H9 (cell line): ENCODE data around the gene MTA2. TPM values are rescaled to one million over a fixed set of nuclear protein-coding genes. Genes with fewer than 3 reads are reported as not detected.
A peak's percentile ranks its signal among the peaks of the same experiment; 100 is the strongest.

Experiments
- DNase-seq: peaks from one replicate; pipeline ENCODE4 v3.0.0-alpha.2; 2017
- H2AFZ ChIP-seq: one replicate; pipeline ENCODE4 v1.6.1; 2013; ENCODE audit warnings: mild to moderate bottlenecking, low read length, control low read depth, moderate library complexity
- H2AK5ac ChIP-seq: 2 replicates; pipeline ENCODE4 v1.6.1; 2013; ENCODE audit warnings: low read length, control low read depth, mixed read lengths; ENCODE audit not compliant: insufficient read length
- H2BK120ac ChIP-seq: one replicate; pipeline ENCODE4 v1.6.1; 2013; ENCODE audit warnings: low read depth, mild to moderate bottlenecking, low read length, control low read depth, inconsistent platforms; ENCODE audit not compliant: poor library complexity, severe bottlenecking
- H2BK12ac ChIP-seq: 2 replicates; pipeline ENCODE4 v1.6.1; 2013; ENCODE audit warnings: low read length, control low read depth, mixed read lengths, low read depth; ENCODE audit not compliant: insufficient read length
- H2BK15ac ChIP-seq: 2 replicates; pipeline ENCODE4 v1.6.1; 2013; ENCODE audit warnings: low read depth, low read length, control low read depth
- H2BK20ac ChIP-seq: one replicate; pipeline ENCODE4 v1.6.1; 2013; ENCODE audit warnings: low read depth, mild to moderate bottlenecking, low read length, control low read depth, inconsistent platforms; ENCODE audit not compliant: poor library complexity, severe bottlenecking
- H2BK5ac ChIP-seq: 2 replicates; pipeline ENCODE4 v1.6.1; 2013; ENCODE audit warnings: low read length, control low read depth, mixed read lengths; ENCODE audit not compliant: insufficient read length
- H3K14ac ChIP-seq: 2 replicates; pipeline ENCODE4 v1.6.1; 2013; ENCODE audit warnings: low read length, control low read depth; ENCODE audit not compliant: insufficient read depth
- H3K18ac ChIP-seq: 2 replicates; pipeline ENCODE4 v1.6.1; 2013; ENCODE audit warnings: low read depth, mild to moderate bottlenecking, mixed read lengths, low read length, control low read depth; ENCODE audit not compliant: insufficient read length
- H3K23ac ChIP-seq: 2 replicates; pipeline ENCODE4 v1.6.1; 2013; ENCODE audit warnings: low read length, control low read depth, mixed read lengths, low read depth; ENCODE audit not compliant: insufficient read length
- H3K23me2 ChIP-seq: 2 replicates; pipeline ENCODE4 v1.6.1; 2013; ENCODE audit warnings: low read depth, mild to moderate bottlenecking, mixed read lengths, low read length, control low read depth; ENCODE audit not compliant: insufficient read length, poor library complexity, severe bottlenecking
- H3K27ac ChIP-seq: 2 replicates; pipeline ENCODE4 v1.5.1; 2013; ENCODE audit warnings: low read length, control low read depth, mixed read lengths, low read depth; ENCODE audit not compliant: insufficient read length
- H3K27me3 ChIP-seq: 2 replicates; pipeline ENCODE4 v1.6.1; 2013; ENCODE audit warnings: low read length, control low read depth, inconsistent platforms; ENCODE audit not compliant: insufficient read depth
- H3K4ac ChIP-seq: 2 replicates; pipeline ENCODE4 v1.6.1; 2013; ENCODE audit warnings: low read depth, mild to moderate bottlenecking, control low read depth, inconsistent platforms, low read length, moderate library complexity
- H3K4me1 ChIP-seq: 2 replicates; pipeline ENCODE4 v1.6.1; 2013; ENCODE audit warnings: low read length, control low read depth, inconsistent platforms; ENCODE audit not compliant: insufficient read depth
- H3K4me2 ChIP-seq: 2 replicates; pipeline ENCODE4 v1.6.1; 2013; ENCODE audit warnings: low read length, control low read depth, mixed read lengths; ENCODE audit not compliant: insufficient read length, insufficient read depth
- H3K56ac ChIP-seq: 2 replicates; pipeline ENCODE4 v1.6.1; 2013; ENCODE audit warnings: low read depth, mild to moderate bottlenecking, mixed read lengths, low read length, control low read depth; ENCODE audit not compliant: insufficient read length
- H3K79me1 ChIP-seq: 2 replicates; pipeline ENCODE4 v1.6.1; 2013; ENCODE audit warnings: low read depth, mild to moderate bottlenecking, moderate library complexity, low read length, control low read depth, inconsistent platforms; ENCODE audit not compliant: insufficient read depth, poor library complexity, severe bottlenecking
- H3K79me2 ChIP-seq: 2 replicates; pipeline ENCODE4 v1.6.1; 2013; ENCODE audit warnings: low read length, control low read depth, inconsistent platforms; ENCODE audit not compliant: insufficient read depth
- H3K9ac ChIP-seq: 2 replicates; pipeline ENCODE4 v1.6.1; 2013; ENCODE audit warnings: low read length, control low read depth, mixed read lengths; ENCODE audit not compliant: insufficient read length; ENCODE audit errors: extremely low read depth
- H3K9me3 ChIP-seq: one replicate; pipeline ENCODE4 v1.6.1; 2013; ENCODE audit warnings: low read depth, low read length, inconsistent platforms; ENCODE audit not compliant: control insufficient read depth
- H3T11ph ChIP-seq: one replicate; pipeline ENCODE4 v1.6.1; 2013; ENCODE audit warnings: mild to moderate bottlenecking, low read length, control low read depth, inconsistent platforms
- H4K20me1 ChIP-seq: one replicate; pipeline ENCODE4 v1.6.1; 2013; ENCODE audit not compliant: control insufficient read depth, insufficient read length, insufficient read depth
- H4K5ac ChIP-seq: 2 replicates; pipeline ENCODE4 v1.6.1; 2013; ENCODE audit warnings: low read depth, mild to moderate bottlenecking, mixed read lengths, low read length, control low read depth; ENCODE audit not compliant: insufficient read length
- H4K8ac ChIP-seq: replicated peaks from 2 replicates; pipeline ENCODE4 v1.6.1; 2013; ENCODE audit warnings: low read length, control low read depth, mixed read lengths, low read depth; ENCODE audit not compliant: insufficient read length
- H4K91ac ChIP-seq: 2 replicates; pipeline ENCODE4 v1.6.1; 2013; ENCODE audit warnings: low read depth, mild to moderate bottlenecking, moderate library complexity, mixed read lengths, low read length, control low read depth; ENCODE audit not compliant: insufficient read length
- H3K27ac Mint-ChIP-seq, 3 experiments: 2 replicates in 2 of 3; 3 replicates in 1 of 3; pipeline ENCODE4 v1.8.0; 2020 to 2021; ENCODE audit warnings: mixed read lengths in 3 of 3, mild to moderate bottlenecking in 1 of 3, moderate library complexity in 1 of 3
- H3K27me3 Mint-ChIP-seq: 2 replicates; pipeline ENCODE4 v1.8.0; 2021; ENCODE audit warnings: low read depth, mild to moderate bottlenecking, moderate library complexity, mixed read lengths
- H3K36me3 Mint-ChIP-seq, 3 experiments: 2 replicates in 2 of 3; 3 replicates in 1 of 3; pipeline ENCODE4 v1.8.0; 2020 to 2021; ENCODE audit warnings: low read depth in 3 of 3, mixed read lengths in 3 of 3; ENCODE audit not compliant: insufficient read depth in 1 of 3
- H3K4me1 Mint-ChIP-seq, 2 experiments: 2 replicates each; pipeline ENCODE4 v1.8.0; 2020; ENCODE audit warnings: mixed read lengths in 2 of 2
- H3K4me3 Mint-ChIP-seq, 2 experiments: 2 replicates in 1 of 2; 3 replicates in 1 of 2; pipeline ENCODE4 v1.8.0; 2020 to 2021; ENCODE audit warnings: mild to moderate bottlenecking in 2 of 2, mixed read lengths in 2 of 2, moderate library complexity in 1 of 2
- H3K9me3 Mint-ChIP-seq, 2 experiments: 2 replicates in 1 of 2; 3 replicates in 1 of 2; pipeline ENCODE4 v1.8.0; 2020; ENCODE audit warnings: mild to moderate bottlenecking in 2 of 2, mixed read lengths in 2 of 2, moderate library complexity in 1 of 2
- CTCF ChIP-seq: fragments of 200-600 bp; sonication (generic); conservative IDR thresholded peaks from 3 replicates; pipeline ENCODE4 v1.8.0; 2021; ENCODE audit warnings: antibody characterized with exemption, mild to moderate bottlenecking
- WGBS: extraction: QIAGEN DNeasy Blood & Tissue Kit; methylation state at CpG from one replicate; pipeline ENCODE4 v1.1.7; 2013; ENCODE audit warnings: missing lambda C conversion rate, low lambda C conversion rate, mixed read lengths; ENCODE audit not compliant: insufficient read length; ENCODE audit errors: extremely low coverage; 5-methylcytosine and 5-hydroxymethylcytosine counted together
- total RNA-seq: library from RNA; stranded (reverse); gene quantifications from 2 replicates; pipeline ENCODE4 v1.2.1, GENCODE V29; 2021

Gene MTA2
- total RNA-seq, 1 experiment from 2014 or later: 143 TPM

GRCh38 chr11:62627713-62628112, 26.0 kb upstream of the MTA2 start:
- no peaks in the 10 kb centered on the region for H3K9me3 ChIP-seq
- H3K56ac ChIP-seq: no peak overlapping the region
- no peak overlapping the region for H3K14ac ChIP-seq
- no peak overlapping the region for H2BK120ac ChIP-seq
- H3K27me3 ChIP-seq: no peaks in the 10 kb centered on the region
- no peaks in the 10 kb centered on the region for H3K23me2 ChIP-seq
- H2AFZ ChIP-seq: no peak overlapping the region
- no peaks in the 10 kb centered on the region for H3K79me2 ChIP-seq
- H4K91ac ChIP-seq: no peak overlapping the region
- no peak overlapping the region for H2AK5ac ChIP-seq
- no peaks in the 10 kb centered on the region for H3K79me1 ChIP-seq
- Mint-ChIP-seq H3K4me3 (no peak overlapping the region; a peak in 1 of 5 replicates), H3K36me3 (peaks cover 64 to 88% (median 82%) of the 10 kb centered on the region in 3 experiments; a peak in 6 of 7 replicates), H3K9me3 (no peaks in the 10 kb centered on the region), H3K27ac (peak overlapping the region in 1 of 3 experiments; percentile 66; a peak in 1 of 7 replicates), H3K4me1 (no peaks in the 10 kb centered on the region), H3K27me3 (peaks cover 1% of the 10 kb centered on the region; the same call in 1 of the 2 replicates)
- no peak overlapping the region for H3K9ac ChIP-seq
- H2BK20ac ChIP-seq: no peak overlapping the region
- no peaks in the 10 kb centered on the region for H3K4me1 ChIP-seq
- no peak overlapping the region for H3K27ac ChIP-seq
- DNase-seq: no peak
- no peak overlapping the region for H3K4me2 ChIP-seq
- no peak overlapping the region for H2BK15ac ChIP-seq
- no peak overlapping the region for H2BK12ac ChIP-seq
- H4K5ac ChIP-seq: no peak overlapping the region
- H3T11ph ChIP-seq: no peak overlapping the region
- no peak overlapping the region for H2BK5ac ChIP-seq
- H3K23ac ChIP-seq: no peak overlapping the region
- H4K20me1 ChIP-seq: peaks cover 2% of the 10 kb centered on the region
- 0 out of 3 replicates have a peak, but pooled peaks have one; percentile 12 for TF ChIP-seq CTCF
- H4K8ac ChIP-seq: no peak overlapping the region
- H3K18ac ChIP-seq: no peak overlapping the region
- no peak overlapping the region for H3K4ac ChIP-seq
- WGBS: no CpG with 5 or more reads among the region's 3 CpGs
